Suppressor macrophage treated with lipopolysaccharide for 1 hour (primary cell): ENCODE results near the gene NFYC.
A peak's percentile ranks its signal among the peaks of the same experiment; 100 is the strongest.

Experiments used
- DNase-seq, 3 donors: peaks; one replicate each; pipeline ENCODE4 v3.0.0-alpha.2; 2020 to 2022

Gene NFYC

DNA sequence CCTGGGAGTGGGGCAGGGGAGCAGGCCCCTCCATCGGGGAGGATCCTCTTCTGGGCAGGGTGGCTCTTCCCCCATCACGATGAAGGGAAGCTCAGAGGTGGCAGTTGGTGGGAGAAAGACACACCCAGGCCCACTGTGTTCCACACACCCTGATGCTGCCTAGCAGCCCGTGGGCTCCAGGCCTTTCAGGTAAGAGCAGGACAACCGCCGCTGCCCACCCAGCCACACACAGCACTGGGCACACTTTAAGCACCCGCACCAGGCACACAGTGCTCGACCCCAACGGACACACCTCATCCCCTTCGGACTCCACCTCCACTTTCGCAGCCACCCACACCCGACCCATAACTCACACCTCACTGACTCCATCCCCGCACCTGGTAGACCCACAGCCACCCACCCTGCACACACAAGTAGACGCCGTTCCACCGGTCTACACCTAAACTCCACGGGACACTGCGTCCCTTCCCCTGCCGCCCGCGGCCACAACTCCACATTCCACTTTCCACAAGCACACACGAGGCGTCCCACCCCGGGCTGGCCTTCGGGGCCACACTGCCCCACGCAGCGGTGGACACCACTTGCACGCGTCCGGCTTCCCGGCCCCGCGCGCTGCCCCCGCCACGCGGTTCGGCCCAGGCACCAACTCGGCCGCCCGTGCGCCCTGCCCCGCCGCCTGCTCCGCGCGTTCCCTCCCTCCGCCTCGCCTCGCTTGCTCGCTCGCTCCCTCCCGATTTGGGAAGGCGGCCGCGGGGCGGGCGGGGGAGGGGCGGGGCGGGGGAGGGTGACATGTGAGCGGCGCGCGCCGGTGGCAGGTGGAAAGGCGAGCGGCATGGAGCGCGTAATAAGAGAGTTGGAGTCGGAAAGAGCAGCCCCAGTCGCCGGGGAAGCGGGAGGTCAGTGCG, 91.7 kb downstream of the NFYC start, which contains the start of gene KCNQ4:
KCNQ4 (plus strand) TSS at position 787 of the 905 bp plus-strand sequence. CDS start 307 bp downstream, outside the sequence.
- DNase-seq = peak; percentile 24 to 58 (median 39)

DNA sequence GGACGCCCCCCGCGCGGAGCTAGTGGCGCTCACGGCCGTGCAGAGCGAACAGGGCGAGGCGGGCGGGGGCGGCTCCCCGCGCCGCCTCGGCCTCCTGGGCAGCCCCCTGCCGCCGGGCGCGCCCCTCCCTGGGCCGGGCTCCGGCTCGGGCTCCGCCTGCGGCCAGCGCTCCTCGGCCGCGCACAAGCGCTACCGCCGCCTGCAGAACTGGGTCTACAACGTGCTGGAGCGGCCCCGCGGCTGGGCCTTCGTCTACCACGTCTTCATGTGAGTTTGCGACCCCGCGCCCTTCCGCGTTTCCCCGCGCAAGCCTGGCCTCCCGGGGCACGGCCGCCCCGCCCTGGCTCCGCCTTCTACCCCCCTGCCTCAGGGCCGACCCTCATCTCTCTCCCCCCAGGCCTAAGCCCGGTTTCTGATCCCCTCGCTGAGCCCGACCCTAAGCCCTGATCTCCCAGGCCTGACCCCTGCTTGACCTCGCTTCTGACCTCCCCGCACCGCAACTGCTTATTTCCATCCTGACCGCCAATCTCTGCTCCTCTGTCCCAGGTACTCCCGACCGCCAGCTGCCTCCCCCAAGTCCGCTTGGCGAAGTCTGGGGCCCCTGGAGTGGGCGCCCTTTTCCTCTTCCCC, 92.8 kb downstream of the NFYC start:
- DNase-seq = peak in 1 of 3 donors; percentile 42

DNA sequence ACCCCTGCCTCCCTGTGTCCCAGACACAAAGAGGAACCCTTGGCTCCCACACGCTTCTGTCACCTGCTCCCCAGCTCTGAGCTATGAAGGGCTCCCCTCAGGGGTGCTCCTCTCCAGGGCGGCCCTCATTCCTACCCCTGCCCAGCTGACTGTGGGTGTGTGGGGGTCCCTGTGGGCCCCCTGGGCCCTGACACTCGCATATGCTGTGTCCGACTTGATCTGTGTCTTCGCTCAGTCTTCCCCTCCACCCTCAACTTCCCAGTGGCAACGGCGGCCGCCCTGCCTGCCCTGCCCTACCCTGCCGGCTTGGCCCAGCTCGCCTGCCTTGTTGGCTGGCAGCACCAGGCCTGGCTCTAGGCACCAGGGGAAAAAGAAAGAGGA, 93.3 kb downstream of the NFYC start:
- DNase-seq = no peak

DNA sequence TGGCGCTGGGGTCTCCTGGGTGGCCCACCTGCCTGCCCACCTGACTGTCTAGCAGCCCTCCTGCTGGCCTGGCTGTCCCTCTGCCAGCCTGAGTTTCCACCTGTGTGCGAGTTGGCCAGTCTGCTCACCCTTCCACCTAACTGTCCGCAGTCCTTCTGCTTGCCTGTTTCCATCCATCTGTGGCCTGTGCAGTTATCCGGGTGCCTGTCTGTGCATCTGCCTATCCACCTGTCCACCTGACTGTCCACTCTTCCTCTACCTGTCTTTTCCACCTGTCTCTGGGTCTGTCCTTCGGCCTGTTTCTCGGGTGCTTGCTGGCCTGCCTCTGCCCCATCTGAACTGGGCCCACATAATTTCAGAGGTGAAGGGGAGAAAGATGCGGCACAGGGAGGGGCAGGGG, 93.9 kb downstream of the NFYC start:
- DNase-seq = no peak

DNA sequence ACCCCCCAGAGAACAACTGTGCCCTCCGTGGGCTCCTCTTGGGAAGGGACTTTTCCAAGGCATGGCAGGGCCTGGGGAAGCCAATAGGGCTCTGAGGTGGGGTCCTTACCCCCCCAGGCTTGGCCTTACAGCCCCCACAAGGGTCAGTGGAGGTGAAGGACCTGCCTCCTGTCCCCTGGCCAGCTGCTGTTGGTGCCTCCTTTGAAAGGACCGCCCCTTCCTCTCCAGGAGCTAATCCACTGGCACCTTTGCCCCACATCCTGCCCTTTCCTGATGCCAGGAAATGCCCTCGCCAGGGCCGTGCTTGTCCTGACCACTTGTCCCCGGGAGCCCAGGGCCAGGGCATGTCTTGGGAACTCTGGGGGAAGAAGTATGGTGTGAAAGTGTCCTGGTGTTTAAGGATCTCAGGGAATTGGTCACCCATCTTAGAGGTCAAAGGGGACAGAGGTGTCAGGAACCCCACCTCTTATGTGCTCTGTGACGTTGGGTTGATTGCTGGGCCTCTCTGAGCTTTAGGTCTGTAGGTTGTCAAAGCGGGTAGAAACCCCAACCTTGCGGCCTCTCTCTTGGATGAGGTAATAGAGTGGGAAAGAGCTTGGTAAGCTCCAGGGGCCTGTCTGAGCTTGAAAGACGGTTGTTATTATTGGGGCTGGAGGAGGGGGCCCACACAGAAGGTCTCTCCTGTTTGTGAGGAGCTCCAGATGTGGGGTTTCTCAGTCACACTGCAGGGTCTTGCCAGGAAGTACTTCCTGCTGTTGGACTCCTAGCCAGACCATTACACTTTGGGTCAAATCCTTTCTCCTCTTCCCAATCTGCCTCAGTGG, 94.9 kb downstream of the NFYC start:
- DNase-seq = no peak

DNA sequence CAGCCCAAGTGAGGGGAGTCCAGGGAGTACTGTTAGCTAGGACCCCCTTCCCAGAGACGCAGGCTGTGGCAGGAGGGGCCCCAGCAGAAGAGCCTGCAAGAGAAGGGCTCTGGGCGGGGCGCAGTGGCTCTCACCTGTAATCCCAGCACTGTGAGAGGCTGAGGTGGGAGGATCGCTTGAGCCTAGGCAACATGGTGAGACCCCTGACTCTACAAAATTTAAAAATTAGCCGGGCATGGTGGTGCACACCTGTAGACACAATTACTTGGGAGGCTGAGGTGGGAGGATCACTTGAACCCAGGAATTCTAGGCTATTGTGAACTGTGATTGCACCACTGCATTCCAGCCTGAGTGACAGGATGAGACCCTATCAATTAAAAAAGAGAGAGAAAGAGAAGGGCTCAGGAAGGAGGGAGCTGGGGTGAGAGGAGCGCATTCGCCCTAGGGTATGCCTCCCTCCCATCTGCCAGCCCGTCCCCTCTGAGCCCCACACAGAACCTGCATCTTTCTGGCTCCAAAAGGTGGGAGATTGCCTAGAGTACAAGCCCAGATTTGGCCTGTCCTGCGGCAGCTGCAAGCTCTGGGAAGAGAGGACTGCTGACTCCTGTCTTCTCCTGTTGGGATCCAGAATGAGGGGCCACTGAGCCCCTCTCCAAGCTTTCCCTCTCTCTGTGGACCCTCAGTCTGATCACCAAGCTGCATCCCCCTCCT, 95.6 kb downstream of the NFYC start:
- no peak for DNase-seq

DNA sequence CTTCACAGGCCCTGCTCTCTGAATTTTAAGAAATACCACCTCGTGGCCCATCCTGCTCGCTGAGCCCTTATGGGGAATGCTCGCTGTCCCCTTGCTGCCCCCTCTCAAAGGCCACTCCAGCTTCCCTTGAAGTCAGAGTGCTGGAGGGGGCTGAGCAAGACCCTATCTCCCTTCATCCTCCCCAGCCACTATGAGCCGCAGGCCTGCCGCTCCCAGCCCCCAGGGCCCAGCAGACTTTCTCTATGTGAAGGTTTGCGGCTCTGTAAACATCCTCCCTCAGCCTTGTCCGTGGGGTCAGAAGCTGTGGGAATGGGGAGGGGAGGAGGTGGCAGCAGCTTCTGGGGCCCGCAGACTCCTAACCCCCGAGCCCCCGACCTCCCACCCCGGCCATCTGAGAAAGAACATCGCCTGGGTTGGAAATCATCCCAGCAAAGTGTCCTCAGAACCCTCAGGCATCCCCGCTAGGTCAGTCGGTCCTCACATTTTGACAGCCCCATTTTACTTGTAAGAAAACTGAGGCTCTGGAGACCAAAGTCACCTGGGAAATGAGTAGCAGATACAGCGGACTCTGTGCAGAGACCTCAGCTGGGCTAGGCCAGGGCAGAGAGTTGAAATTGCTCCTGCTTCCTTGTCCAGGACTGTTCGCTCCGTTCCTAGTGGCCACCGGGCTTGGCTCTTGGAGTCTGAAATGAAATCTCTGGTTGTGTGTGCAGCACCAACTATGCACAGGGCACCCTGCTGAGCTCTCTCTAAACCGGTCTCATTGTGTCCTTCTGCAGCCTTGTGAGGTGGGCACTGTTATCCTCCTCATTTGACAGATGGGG, 96.4 kb downstream of the NFYC start:
- no peak for DNase-seq

DNA sequence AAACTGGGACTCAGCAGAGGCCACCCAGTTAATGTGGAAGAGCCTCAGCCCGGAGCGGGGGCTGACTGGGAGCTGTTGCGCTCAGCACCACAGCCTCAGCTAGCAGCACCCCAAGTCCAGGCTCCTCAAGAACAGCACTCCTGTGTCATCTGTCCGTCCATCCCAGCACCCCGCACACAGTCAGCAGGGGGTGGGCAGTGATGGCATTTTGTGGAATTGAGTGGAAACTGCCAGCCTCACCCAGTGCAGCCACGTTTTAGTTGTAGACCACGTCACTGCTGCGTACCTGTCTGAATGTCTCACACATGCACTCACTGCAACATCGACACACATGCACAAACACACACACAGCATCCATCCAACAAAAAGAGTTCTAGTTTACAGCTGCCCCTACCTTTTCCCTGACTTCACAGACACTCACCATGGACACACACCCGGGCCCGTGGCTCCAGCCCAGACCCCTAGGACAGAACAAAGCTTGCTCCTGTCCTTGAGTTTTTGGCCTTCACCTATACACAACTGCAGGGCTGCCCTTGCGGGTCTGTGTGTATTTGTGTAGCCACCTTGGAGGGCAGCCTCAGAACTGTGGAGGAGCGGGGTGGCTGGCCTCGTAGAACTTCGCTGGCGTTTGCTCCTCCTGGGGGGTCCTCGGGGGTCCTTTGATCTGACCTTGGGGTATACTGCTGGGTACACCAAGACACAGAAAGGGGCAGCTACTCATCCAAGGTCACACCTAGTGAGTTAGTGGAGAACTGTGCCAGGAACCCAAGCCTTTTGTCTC, 97.2 kb downstream of the NFYC start:
- DNase-seq = no peak

DNA sequence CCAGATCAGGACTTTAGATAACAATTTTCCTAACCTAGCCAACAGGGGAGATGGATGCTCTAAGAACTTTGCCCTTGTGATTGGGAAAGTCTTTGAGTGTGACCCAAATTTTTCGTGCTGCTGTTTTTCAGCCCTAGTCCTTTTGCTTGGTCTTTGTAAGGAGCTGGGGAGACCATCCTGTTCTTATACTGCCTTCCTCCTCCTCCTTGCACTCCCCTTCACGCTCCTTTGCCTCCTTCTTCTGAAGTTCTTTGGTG, 97.8 kb downstream of the NFYC start:
- DNase-seq = no peak

DNA sequence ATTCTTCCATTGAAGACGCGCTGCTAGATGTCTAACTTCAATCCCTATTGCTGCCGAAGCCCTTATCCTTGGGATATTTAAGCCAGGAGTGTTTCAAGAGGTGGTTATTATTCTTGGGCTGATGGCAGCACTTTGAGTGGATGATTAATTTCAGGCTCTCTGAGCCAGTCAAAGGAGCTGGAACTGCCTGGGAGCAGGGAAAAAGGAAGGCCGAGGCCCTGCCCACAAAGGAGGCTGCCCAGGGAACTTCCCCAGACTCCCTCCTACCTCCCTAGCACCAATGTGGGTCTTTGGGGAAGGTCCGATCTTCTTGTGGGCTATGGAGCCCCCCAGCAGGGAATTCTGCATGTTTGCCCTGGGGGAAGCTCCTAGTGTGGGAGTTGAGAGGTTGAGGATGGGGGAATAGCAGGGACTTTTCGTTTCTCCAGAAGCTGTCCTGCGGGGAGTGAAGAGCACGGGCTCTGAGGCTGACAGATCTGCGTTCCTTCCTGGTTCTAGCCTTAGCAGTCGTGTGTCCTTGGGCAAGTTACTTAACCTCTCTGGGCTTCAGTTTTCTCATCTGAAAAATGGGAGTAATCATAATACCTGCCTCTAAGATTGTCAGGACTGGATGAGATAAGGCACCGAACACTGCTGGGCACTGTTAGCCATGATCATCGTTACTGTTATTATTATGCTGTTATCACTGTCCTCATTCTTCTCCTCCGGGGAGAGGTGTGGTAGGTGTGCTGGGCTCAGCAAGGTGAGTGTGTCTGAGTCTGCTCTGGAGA, 98.3 kb downstream of the NFYC start:
- DNase-seq = peak in 1 of 3 donors; percentile 45

DNA sequence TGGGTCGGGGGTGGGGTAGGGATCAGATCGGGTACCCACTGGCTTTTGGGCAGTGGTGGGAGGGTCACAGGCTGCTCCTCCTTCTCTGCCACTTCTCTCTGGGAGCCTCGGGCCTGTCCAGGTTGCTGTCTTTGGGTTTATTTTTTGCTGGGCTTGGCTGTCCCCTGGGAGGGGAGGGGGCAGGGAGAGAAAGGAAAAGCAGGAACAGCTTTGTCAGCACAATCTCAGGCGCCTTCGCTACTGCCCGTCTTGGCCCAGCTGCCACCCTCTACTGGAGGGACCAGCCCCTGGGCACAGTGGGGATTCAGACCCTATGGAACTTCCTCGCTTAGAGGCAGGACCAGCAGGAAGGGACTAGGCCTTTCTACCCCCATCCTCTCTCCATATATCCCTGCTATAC, 100.5 kb downstream of the NFYC start:
- no peak for DNase-seq

DNA sequence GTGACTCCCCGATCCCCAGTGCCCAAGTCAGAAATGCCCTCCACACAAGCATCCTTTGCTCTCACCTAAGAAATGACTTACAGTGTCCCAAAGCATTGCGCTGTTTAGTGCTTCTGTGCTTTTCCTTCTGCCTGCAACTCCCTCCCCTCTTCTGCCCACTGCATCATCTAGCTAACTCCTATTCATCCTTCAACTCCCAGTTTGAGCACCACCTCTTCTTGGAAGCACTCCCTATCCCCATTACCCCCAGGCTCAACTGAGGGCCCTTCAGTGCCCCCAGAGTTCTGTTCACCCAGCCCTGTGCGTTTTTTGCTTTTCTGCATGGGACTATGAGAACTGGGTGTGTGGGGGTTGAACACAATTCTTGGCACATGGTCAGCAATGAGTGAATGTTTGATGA, 102.1 kb downstream of the NFYC start:
- no peak for DNase-seq

DNA sequence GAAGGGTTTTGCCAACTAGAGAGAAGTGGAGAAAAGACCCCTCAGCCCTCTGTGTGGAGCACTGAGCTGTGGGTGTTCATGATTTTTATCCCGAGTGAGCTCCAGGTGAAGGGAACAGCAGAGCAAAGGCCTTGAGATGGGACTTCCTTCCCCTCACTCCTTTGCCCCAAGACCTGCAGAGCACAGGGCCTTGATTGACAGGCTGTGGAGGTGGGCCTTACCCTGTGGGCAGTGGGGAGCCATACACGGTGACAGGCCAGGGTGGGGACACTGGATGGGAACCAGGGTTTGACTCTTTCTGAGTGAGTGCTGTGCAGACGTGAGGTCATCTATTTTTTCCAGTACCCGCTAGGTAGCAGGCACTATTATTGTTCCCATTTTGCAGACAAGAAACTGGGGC, 102.5 kb downstream of the NFYC start:
- no peak for DNase-seq

DNA sequence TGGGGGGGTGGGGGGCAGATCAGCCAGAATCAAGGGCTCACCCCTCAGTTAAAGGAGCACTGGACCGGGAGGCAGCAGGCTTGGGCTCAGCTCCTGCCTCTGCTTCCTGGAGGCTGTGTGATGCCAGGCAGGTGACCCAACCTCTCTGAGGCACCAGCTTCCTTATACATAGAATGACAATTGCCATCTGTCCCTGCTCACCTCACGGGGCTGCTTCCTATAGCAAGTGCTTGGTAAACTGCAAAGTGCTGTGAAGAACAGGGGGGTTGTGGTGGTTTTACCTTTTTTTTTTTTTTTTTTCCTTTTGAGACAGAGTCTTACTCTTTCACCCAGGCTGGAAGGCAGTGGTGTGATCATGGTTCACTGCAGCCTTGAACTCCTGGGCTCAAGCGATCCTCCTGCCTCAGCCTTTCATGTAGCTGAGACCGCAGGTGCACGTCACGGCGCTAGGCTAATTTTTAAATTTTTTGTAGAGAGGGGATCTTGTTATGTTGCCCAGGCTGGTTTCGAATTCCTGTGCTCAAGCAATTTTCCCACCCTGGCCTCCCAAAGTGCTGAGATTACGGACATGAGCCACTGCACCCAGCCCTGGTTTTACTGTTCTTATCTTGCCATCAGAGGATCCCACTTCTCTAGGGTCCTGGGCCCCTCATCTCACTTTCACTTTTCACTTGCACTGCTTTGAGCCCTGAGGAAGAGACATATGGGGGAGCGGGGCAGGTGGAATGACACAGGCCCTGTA, 103.6 kb downstream of the NFYC start:
- DNase-seq = no peak

DNA sequence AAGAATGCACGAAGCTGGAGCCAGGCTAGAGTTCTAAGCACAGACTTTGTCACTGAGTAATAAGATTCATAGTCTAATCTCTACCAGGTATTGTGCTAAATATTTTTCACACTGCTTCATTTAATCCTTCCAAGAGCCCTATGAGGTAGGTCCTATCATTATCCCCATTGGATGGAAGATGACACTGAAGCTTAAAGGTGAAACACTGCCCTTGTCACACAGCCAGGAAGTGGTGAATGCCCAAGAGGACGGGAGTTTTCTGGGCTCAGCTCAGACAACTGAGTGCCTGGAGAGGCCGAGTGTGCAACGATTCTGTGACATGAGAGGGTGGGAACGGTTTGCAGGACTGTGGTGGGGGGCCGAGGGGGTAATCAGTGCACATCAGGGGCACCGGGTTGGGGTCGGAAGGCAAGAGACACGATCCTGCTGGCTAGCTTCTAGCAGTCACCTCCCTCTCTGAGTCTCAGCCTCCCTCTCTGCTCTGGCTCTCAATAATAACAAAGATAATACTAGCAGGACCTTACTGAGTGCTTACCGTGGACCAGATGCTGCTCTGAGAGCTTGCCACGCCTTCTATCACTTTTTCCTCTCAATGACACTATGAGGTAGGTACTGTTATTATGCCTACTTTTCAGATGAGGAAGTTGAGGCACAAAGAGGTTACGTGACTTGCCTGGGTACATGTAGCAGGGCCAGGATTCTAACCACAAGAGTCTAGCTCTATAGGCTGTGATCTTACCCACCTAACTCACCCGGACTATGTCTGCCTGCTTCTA, 104.5 kb downstream of the NFYC start:
- no peak for DNase-seq

DNA sequence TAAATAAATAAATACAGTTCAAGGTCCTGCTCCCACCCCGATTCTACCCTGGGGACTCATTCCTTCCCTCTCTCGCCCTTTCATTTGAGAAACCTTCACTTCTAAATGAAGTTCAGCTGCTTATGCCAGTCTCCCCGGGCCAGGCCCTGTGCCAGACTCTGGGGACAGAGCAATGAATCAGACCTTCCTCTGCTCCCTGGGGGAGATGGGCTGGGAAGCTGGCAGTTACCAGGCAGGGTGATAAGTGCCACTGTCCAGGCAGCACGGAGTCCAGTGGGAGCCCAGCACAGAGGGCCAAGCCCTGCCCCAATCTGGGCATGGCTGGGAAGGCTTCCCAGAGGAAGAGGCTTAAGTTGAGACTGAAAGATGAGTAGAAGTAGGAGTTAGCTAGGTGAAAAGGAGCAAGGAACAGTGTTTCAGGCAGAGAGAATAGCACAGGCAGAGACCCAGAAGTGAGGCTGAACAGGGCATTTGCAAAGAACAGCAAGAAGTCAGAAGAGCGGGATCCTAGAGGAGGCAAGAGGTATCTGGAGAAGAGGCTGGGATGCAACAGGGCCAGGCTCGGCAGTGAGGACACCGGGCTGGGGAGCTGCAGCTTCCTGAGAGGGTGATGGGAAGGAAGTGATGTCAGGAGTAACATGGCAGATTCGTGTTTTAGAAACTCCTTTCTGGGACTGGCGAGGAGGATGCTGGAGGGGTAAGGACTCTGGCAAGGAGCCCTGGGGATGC, 105.6 kb downstream of the NFYC start:
- no peak for DNase-seq

DNA sequence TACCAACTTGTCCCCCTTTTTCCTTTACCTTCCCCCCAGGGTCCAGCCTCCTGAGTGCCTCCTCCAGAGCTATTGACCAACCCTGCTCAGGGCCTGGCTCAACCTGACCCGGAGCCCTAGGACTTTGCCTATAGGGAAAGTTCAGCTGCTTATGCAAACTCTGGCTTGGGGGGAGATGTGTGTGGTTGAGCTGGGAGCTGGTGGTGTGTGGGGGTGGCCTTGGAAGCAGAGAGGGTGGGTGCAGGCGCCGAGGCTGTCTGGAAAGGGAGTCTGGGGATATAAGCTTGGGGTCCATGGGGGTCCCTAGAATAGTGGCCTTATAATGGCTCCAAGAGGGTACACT, 106.1 kb downstream of the NFYC start:
- DNase-seq = no peak
